NB4 (cell line): ENCODE data around the gene ZMYND19.

Experiments
- POLR2A ChIP-seq: IDR thresholded peaks from 2 replicates; pipeline ENCODE4 v1.6.1; 2011; ENCODE audit warnings: mild to moderate bottlenecking; ENCODE audit not compliant: insufficient read length; ENCODE audit errors: extremely low read depth
- TF ChIP-seq, protein P1 (sequence below): IDR thresholded peaks from one replicate; pipeline ENCODE4 v1.5.1; 2012; ENCODE audit warnings: low read depth, low read length

DNA sequence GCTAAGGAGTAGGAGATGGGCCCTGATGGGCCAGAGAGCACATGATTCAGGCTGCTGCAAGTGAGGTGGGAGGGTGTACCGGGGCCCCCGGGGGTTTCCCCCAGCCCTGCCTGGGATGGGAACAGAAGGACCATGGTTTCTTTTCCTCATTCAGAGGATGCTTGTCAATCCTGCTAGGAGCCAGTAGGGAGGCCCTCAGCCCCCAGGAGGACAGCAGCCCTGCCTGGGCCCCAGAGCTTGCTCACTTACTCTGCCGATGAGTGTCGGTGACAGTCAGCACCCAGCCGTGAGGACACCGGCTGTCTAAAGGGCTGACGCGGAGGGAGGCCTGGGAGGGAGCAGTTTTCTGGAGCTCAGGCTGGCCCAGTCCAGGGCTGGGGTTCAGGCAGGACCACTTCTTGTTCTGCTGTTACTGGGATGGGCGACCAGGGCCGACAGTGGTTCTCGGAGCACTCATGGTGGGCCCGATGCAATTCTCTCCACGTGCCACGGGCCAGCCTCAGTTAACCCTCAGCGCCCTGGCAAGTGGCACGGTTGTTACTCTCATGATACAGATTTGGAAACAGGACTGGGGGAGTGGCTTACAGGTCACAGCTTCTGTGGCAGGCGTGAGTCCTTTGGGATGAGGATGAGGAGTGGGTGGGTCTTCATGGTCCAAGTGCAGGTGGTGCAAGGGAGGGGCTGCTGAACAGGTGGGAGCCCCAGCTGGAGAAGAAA is 17.0 kb upstream of the ZMYND19 start:
- TF ChIP-seq, protein P1, sequence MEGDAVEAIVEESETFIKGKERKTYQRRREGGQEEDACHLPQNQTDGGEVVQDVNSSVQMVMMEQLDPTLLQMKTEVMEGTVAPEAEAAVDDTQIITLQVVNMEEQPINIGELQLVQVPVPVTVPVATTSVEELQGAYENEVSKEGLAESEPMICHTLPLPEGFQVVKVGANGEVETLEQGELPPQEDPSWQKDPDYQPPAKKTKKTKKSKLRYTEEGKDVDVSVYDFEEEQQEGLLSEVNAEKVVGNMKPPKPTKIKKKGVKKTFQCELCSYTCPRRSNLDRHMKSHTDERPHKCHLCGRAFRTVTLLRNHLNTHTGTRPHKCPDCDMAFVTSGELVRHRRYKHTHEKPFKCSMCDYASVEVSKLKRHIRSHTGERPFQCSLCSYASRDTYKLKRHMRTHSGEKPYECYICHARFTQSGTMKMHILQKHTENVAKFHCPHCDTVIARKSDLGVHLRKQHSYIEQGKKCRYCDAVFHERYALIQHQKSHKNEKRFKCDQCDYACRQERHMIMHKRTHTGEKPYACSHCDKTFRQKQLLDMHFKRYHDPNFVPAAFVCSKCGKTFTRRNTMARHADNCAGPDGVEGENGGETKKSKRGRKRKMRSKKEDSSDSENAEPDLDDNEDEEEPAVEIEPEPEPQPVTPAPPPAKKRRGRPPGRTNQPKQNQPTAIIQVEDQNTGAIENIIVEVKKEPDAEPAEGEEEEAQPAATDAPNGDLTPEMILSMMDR: no peak
- no peak for TF ChIP-seq POLR2A
